HTR-8/SVneo (cell line): ENCODE data around the gene DIS3L2.

Source experiments
- DNase-seq: peaks from one replicate; pipeline ENCODE4 v3.0.0; 2011; ENCODE audit warnings: low spot score, mixed read lengths; ENCODE audit not compliant: insufficient read length
- FAIRE-seq: peaks from 2 replicates; lab custom pipeline; 2011; peaks lifted over from hg19 to GRCh38; lab: Jason Lieb, UNC

DIS3L2 gene

GRCh38 chr2:232042911-232043574, 81.5 kb downstream of the DIS3L2 start:
- DNase-seq (no peak), FAIRE-seq (peak; percentile 33)

- no peak for DNase-seq
- FAIRE-seq: no peak
Observed at GRCh38 chr2:232043966-232044365, 82.5 kb downstream of the DIS3L2 start.

GRCh38 chr2:232049350-232049749, 87.8 kb downstream of the DIS3L2 start:
- DNase-seq (no peak), FAIRE-seq (no peak)

GRCh38 chr2:232052591-232052990, 91.1 kb downstream of the DIS3L2 start:
- FAIRE-seq: no peak

GRCh38 chr2:232053777-232054176, 92.3 kb downstream of the DIS3L2 start:
- FAIRE-seq (no peak), DNase-seq (no peak)

More at GRCh38 chr2:232052591-232052990, 91.1 kb downstream of the DIS3L2 start:
- DNase-seq: no peak

- DNase-seq (no peak), FAIRE-seq (no peak)
Observed at GRCh38 chr2:232058063-232058877, 96.8 kb downstream of the DIS3L2 start.

DNA sequence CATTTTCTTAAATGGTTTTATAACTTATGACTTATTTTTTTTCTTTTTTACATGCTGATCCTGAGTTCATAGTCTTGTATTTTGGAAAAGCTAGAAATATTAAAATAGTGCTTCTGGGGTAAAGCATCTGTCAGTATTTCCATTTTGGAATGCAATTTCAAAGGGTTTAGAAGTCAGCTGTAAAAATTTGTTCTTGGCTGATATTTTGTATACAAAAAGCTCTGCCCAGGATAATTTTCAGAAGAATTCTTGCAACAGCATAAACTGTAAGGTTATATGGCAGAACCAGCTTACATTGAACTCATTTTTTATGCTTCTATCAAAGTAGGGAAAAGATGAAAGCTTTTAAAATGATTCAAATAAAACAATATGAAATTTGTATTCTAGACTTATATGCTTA, 97.4 kb downstream of the DIS3L2 start:
- FAIRE-seq: no peak
- no peak for DNase-seq

DNA sequence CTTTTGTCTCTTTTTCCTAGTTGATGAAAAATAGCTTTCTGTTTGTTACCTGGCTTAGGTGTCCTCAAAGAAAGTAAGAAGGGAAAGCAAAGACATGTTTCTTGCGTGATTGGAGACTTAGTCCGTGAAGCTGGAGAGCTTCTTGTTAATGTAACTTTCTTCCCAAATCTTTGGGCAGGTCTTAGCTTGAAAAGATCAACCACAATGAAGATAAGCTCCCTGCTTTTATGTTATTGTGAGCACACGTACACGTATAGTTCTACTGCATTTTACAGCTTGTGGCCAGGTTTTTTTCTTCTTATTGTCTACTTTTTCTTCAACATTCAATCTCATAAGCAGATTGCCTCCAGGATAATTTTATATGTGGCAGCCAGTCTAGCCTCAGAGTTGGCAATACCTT, 99.8 kb downstream of the DIS3L2 start:
- no peak for FAIRE-seq
- DNase-seq: no peak

- no peak for DNase-seq
Observed at GRCh38 chr2:232073026-232073425, 111.5 kb downstream of the DIS3L2 start.

DNA sequence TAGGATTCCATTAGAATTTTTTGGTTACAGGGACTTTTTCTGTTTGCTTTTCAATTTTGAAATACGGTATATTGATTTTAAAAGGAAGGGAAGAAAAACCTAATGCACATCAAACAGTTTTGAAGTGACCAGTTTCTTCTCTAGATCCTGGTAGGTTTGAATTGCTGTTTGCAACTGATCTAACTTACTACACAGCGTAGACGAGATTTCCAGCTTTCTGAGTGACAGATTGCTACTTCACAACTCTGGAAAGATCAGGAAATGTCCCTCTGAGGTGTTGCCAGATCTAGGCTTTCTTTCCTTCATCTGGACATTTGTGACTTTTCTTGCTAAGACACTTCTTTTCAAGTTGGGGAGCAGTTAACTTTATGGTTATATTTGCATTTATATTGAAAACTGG, 112.2 kb downstream of the DIS3L2 start:
- FAIRE-seq (no peak), DNase-seq (no peak)

More at GRCh38 chr2:232073026-232073425, 111.5 kb downstream of the DIS3L2 start:
- FAIRE-seq: no peak

- DNase-seq (no peak), FAIRE-seq (no peak)
Observed at GRCh38 chr2:232075080-232075479, 113.6 kb downstream of the DIS3L2 start.

DNA sequence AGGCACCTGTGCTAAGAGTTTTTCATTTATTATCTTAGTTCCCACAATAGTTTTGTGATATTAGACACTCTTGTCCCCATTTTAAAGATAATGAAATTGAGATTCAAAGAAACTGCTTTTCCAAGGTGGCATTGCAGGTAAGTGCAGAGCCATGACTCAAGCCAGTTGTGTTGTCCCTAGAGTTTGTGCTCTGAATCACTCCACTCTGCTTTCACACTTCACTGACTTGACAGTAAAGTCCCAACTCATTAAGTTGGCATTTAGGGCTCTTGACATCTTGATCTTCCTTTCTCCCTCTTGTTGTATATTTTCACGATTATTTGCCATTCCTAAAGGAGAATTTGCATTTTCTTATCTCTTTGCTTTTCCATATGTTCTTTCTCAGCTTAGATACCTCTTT, 114.3 kb downstream of the DIS3L2 start:
- FAIRE-seq: no peak
- DNase-seq: no peak

DNA sequence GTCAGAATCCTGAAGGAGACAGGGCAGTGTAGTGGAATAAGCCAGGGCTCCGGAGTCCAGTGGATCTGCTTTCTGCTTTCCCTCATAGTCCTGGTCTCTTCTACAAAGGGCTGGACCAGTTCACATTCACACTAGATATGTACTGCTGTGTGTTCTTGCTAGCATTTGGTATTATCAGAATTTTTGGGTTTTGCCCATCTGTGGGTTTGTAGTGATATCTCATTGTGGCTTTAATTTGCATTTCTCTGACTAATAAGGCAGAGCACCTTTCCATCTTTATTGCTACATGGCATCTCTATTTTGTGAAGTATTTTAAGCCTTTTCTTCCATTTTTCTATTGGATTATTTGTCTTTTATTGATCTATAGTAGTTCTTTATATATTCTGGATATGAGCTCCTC, 114.8 kb downstream of the DIS3L2 start:
- DNase-seq: no peak
- FAIRE-seq: no peak

DNA sequence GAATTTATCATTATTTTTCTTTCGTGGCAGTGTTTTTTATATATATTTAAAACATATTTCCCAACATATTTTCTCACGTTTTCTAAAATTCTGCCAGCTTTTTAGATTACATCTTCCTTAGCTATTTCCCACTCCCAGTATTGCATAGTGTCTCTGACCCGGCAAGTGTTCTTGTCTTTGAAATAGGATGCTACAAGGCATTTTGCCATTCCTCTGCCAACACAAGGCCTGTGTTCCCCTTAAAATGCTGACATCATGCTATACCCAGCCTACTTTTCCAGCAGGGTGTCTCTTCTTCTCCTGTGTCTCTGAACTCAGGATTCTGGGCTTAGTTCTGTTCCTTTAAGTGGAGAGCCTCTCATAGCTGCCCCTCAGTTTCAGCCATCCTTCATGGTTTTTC, 115.2 kb downstream of the DIS3L2 start:
- FAIRE-seq (no peak), DNase-seq (no peak)

GRCh38 chr2:232085164-232085563, 123.7 kb downstream of the DIS3L2 start:
- FAIRE-seq: no peak
- no peak for DNase-seq

- no peak for DNase-seq
- no peak for FAIRE-seq
Observed at GRCh38 chr2:232085826-232086425, 124.4 kb downstream of the DIS3L2 start.

GRCh38 chr2:232088771-232089170, 127.3 kb downstream of the DIS3L2 start:
- no peak for DNase-seq
- no peak for FAIRE-seq

GRCh38 chr2:232094201-232094600, 132.7 kb downstream of the DIS3L2 start:
- FAIRE-seq (no peak), DNase-seq (no peak)

- DNase-seq (no peak), FAIRE-seq (no peak)
Observed at GRCh38 chr2:232094883-232095282, 133.4 kb downstream of the DIS3L2 start.

DNA sequence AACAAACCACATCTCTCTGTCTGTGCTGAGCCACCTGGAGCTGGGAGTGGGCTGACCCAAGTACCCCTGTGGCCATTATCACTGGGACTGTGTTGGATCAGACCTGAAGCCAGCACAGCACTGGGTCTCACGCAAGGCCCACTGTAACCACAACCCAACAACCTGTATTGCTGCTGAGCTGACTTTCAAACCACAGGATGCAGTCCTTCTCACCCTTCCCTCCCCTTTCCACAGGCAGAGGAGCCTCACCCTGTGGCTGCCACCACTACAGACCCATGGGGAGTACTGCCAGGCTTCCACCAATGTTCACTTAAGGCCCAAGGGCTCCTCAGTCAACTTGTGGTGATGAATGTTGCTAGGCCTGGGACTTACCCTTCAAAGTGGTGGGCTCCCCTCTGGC, 135.7 kb downstream of the DIS3L2 start:
- no peak for FAIRE-seq

GRCh38 chr2:232097758-232098157, 136.2 kb downstream of the DIS3L2 start:
- no peak for FAIRE-seq

More for the DNA sequence above, 135.7 kb downstream of the DIS3L2 start:
- DNase-seq: no peak

More at GRCh38 chr2:232097758-232098157, 136.2 kb downstream of the DIS3L2 start:
- DNase-seq: no peak
